ENCODE results near the gene UBE2Q2.

DNA sequence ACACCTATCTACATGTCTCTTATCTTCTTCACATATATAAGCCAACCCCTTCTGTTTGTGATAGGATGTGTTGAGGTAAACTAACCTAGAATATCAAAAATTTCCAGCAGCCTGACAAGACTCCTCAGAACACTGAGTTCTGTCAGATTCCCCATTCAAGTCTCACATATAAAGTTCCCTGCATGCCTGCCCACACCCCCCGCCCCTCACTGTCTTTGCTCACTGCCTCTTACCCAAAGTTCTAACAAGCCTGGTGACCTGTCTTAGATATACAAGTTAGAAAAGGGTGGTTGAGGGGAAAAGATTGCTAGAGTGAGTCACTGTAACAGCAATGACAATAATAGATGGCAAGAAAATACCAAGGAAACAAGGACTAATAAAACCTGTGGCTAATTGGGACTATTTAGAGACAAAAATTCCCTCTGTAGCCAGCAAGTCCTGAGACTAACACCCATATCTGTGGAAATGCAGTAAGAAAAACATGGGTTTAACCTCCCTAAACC, 100.5 kb downstream of the UBE2Q2 start:
- TF ChIP-seq, protein P1, sequence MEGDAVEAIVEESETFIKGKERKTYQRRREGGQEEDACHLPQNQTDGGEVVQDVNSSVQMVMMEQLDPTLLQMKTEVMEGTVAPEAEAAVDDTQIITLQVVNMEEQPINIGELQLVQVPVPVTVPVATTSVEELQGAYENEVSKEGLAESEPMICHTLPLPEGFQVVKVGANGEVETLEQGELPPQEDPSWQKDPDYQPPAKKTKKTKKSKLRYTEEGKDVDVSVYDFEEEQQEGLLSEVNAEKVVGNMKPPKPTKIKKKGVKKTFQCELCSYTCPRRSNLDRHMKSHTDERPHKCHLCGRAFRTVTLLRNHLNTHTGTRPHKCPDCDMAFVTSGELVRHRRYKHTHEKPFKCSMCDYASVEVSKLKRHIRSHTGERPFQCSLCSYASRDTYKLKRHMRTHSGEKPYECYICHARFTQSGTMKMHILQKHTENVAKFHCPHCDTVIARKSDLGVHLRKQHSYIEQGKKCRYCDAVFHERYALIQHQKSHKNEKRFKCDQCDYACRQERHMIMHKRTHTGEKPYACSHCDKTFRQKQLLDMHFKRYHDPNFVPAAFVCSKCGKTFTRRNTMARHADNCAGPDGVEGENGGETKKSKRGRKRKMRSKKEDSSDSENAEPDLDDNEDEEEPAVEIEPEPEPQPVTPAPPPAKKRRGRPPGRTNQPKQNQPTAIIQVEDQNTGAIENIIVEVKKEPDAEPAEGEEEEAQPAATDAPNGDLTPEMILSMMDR (IDR thresholded peaks at IDR 0.05 in 4 of 5, conservative IDR thresholded peaks at IDR 0.05 in 1 of 5), result no peak
- TF ChIP-seq POLR2A (IDR thresholded peaks at IDR 0.05), result no peak

Data from gastrocnemius medialis (tissue), 4 donors.